ENCODE data around the gene TBC1D9.

DNA sequence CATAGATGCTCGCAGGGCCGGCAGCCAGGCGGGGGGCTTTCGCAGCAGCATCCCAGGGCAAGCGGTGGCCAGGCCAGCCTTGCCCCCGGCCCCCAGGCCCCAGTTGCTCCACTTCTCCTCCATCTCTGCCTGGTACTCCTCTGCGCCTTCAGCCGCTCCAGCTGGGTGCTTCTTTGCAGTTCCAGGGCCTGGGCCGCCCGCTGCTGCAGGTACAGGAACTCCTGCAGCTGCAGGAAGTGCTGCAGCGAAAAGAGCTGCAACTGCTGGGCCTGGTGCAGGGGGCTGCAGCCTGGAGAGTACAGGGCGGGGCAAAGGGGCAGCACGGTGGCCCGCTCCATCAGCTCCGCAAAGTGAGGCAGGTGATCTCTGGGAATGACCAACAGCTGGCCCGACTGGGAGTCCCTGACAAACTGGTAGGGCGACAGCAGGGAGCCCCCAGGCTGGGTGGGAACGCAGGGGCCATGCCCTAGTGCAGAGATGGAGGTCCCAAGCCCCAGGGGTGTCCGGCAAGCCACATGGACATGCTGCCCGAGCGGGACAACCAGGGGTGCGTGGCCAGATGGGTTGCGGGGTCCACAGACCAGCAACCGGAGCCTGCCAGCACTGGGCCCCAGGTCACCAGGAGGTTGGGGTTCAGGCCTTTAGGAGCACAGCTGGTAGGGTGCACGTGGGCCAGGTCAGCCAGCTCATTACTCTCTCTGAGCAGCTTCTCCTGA is 111.6 kb downstream of the TBC1D9 start:
- TF ChIP-seq, protein P1, sequence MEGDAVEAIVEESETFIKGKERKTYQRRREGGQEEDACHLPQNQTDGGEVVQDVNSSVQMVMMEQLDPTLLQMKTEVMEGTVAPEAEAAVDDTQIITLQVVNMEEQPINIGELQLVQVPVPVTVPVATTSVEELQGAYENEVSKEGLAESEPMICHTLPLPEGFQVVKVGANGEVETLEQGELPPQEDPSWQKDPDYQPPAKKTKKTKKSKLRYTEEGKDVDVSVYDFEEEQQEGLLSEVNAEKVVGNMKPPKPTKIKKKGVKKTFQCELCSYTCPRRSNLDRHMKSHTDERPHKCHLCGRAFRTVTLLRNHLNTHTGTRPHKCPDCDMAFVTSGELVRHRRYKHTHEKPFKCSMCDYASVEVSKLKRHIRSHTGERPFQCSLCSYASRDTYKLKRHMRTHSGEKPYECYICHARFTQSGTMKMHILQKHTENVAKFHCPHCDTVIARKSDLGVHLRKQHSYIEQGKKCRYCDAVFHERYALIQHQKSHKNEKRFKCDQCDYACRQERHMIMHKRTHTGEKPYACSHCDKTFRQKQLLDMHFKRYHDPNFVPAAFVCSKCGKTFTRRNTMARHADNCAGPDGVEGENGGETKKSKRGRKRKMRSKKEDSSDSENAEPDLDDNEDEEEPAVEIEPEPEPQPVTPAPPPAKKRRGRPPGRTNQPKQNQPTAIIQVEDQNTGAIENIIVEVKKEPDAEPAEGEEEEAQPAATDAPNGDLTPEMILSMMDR (IDR thresholded peaks at IDR 0.05 in 4 of 5, conservative IDR thresholded peaks at IDR 0.05 in 1 of 5), result no peak
- no peak for TF ChIP-seq POLR2A (IDR thresholded peaks at IDR 0.05)
